ENCODE data around the gene DPYSL4.

- TF ChIP-seq CTCF (IDR thresholded peaks at IDR 0.05) (no peak), POLR2A (IDR thresholded peaks at IDR 0.05) (no peak)
Observed at GRCh38 chr10:132253092-132253687, 66.4 kb downstream of the DPYSL4 start.

Measured in lower leg skin (tissue), 3 donors.